Activated naive CD4-positive, alpha-beta T cell treated with anti-CD3 and anti-CD28 coated beads, Interleukin-2, amount 50 U/mL, for 72 hours (primary cell): Measurements from ENCODE around the gene TMEM98. TPM values are rescaled to one million over a fixed set of nuclear protein-coding genes. Genes with fewer than 3 reads are reported as not detected.
A peak's percentile ranks its signal among the peaks of the same experiment; 100 is the strongest.
"Not testable (repeated sequence)": the region's sequence is repeated elsewhere in the genome, so short reads cannot be mapped to it uniquely, and the experiment has no call there.

Experiments
- ATAC-seq, 2 donors: fragments of 150-1000 bp; cut with Tn5 transposase; 2 replicates each; pipeline ENCODE4 v1.10.0; 2021; ENCODE audit warnings: mild to moderate bottlenecking in 2 of 2, moderate library complexity in 2 of 2
- DNase-seq, 2 donors: peaks; one replicate each; pipeline ENCODE4 v3.0.0; 2021 to 2022; ENCODE audit warnings: low spot score in 2 of 2
- H3K27ac Mint-ChIP-seq, 2 donors: one replicate each; pipeline ENCODE4 v1.8.0; 2022; ENCODE audit warnings: mild to moderate bottlenecking in 2 of 2, mixed read lengths in 2 of 2
- H3K36me3 Mint-ChIP-seq, 2 donors: one replicate each; pipeline ENCODE4 v1.8.0; 2022; ENCODE audit warnings: mixed read lengths in 2 of 2
- H3K9me3 Mint-ChIP-seq, 2 donors: one replicate each; pipeline ENCODE4 v1.8.0; 2022; ENCODE audit warnings: mixed read lengths in 2 of 2
- total RNA-seq, 2 donors: library from RNA; stranded (reverse); gene quantifications; one replicate each; pipeline ENCODE4 v1.2.3, GENCODE V29; 2022

TMEM98 gene
- total RNA-seq, 2 donors from 2014 or later, result not detected

DNA sequence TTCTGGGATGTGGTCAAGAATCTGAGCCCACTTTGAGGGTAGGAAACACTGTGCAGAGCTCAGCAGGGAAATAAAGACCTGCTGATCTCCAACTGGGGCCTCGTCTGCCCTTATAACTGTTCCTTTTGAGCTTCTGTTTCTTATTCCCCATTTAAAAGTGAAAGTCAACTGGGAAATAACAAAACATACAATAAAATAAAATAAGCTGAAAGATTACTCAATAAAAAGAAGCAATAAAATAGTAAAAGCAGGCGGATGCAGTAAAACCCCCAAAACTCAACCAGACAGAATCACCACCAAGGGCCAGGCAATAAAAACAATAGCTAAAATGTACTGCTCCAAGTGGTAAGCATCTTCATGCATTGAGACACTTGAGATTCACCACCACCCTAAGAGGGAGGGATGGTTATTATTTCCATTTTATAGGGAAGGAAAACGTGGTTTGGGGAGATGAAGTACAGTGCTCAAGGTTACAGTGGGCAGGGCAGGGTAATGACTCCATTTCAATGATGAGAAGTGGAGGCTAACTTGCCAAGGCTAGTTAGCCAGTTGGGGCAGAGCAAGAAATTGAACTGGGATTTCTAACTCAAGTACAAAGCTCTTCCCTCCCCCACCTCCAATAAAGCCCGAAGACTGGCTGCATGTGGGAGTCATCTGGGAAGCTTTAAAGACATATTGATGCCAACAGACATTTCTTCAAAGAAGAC is 57.2 kb downstream of the TMEM98 start:
- DNase-seq (no peak), ATAC-seq (no peak)
- Mint-ChIP-seq H3K27ac (no peak overlapping the region), H3K36me3 (peaks cover 4 to 15% of the 10 kb centered on the region in 2 donors), H3K9me3 (peaks cover 6 to 35% of the 10 kb centered on the region in 2 donors)

- H3K36me3 Mint-ChIP-seq, DNase-seq, H3K27ac Mint-ChIP-seq, ATAC-seq: not testable (repeated sequence)
- H3K9me3 Mint-ChIP-seq, result peaks cover 6 to 25% of the 10 kb centered on the region in 2 donors
Observed at GRCh38 chr17:32987453-32987805, 59.5 kb downstream of the TMEM98 start.

- not testable (repeated sequence) for DNase-seq, H3K36me3 Mint-ChIP-seq, H3K27ac Mint-ChIP-seq, ATAC-seq
- peaks cover 6 to 25% of the 10 kb centered on the region in 2 donors for H3K9me3 Mint-ChIP-seq
Observed at GRCh38 chr17:32987868-32988267, 59.9 kb downstream of the TMEM98 start.

GRCh38 chr17:32988481-32989101 is 60.6 kb downstream of the TMEM98 start:
- Mint-ChIP-seq H3K9me3 (peaks cover 6 to 23% of the 10 kb centered on the region in 2 donors), H3K36me3 (peaks cover 4 to 9% of the 10 kb centered on the region in 2 donors), H3K27ac (no peak overlapping the region)
- DNase-seq (no peak), ATAC-seq (no peak)

GRCh38 chr17:32992321-32993033 is 64.5 kb downstream of the TMEM98 start:
- no peak overlapping the region for H3K27ac Mint-ChIP-seq
- H3K9me3 Mint-ChIP-seq, result peaks cover 6 to 18% of the 10 kb centered on the region in 2 donors
- ATAC-seq (peak in 1 of 2 donors; percentile 31), DNase-seq (no peak)
- H3K36me3 Mint-ChIP-seq, result peaks cover 4 to 9% of the 10 kb centered on the region in 2 donors

GRCh38 chr17:32993977-32994376 is 66.0 kb downstream of the TMEM98 start:
- no peak for DNase-seq
- peak; percentile 13 to 65 for ATAC-seq
- Mint-ChIP-seq H3K27ac (no peak overlapping the region), H3K9me3 (peaks cover 0 to 5% of the 10 kb centered on the region in 2 donors), H3K36me3 (no peaks in the 10 kb centered on the region)

Other genes with a start within 250 kb of the TMEM98 start
- 10 to 100 TPM; 12.4 to 13.6 TPM for gene MYO1D, start 51.0 kb upstream of the TMEM98 start, total RNA-seq
- not detected for gene SPACA3, start 63.7 kb downstream of the TMEM98 start, total RNA-seq